Sigmoid colon (tissue), 7 donors: ENCODE data around the gene CDC6. TPM values are rescaled to one million over a fixed set of nuclear protein-coding genes. Genes with fewer than 3 reads are reported as not detected.

Experiments used
- DNase-seq: peaks from one replicate; pipeline ENCODE4 v3.0.0-alpha.2; 2019
- H3K27ac ChIP-seq, 4 donors: fragments of 200-600 bp; sonication (generic); one replicate each; pipeline ENCODE4 v1.5.1; 2016 to 2019; ENCODE audit warnings: mild to moderate bottlenecking in 1 of 4
- H3K27me3 ChIP-seq, 3 donors: fragments of 200-600 bp; sonication (generic); one replicate each; pipeline ENCODE4 v1.5.1; 2019; ENCODE audit warnings: mild to moderate bottlenecking in 1 of 3
- H3K36me3 ChIP-seq, 4 donors: fragments of 200-600 bp; sonication (generic); one replicate each; pipeline ENCODE4 v1.5.1; 2016 to 2019
- H3K4me1 ChIP-seq, 4 donors: fragments of 200-600 bp; sonication (generic); one replicate each; pipeline ENCODE4 v1.5.1; 2017 to 2019
- H3K4me3 ChIP-seq, 4 donors: fragments of 200-600 bp; sonication (generic); one replicate each; pipeline ENCODE4 v1.5.1; 2017 to 2019; ENCODE audit warnings: mild to moderate bottlenecking in 2 of 4, moderate library complexity in 1 of 4
- H3K9me3 ChIP-seq, 4 donors: fragments of 200-600 bp in 3 of 4; sonication (generic) in 3 of 4; one replicate each; pipeline versions ENCODE4 v1.5.1 to v1.6.1; 2013 to 2019
- CTCF ChIP-seq, 4 experiments: fragments of 450-650 bp in 3 of 4; fragments of 200-600 bp in 1 of 4; IDR thresholded peaks; one replicate each; pipeline ENCODE4 v1.5.1; 2016 to 2019; ENCODE audit warnings: antibody characterized with exemption in 4 of 4, mild to moderate bottlenecking in 3 of 4, moderate library complexity in 2 of 4
- EP300 ChIP-seq, 4 donors: sonication (generic); formaldehyde crosslinking; IDR thresholded peaks; one replicate each; pipeline ENCODE4 v1.6.1; 2017; ENCODE audit warnings: antibody characterized with exemption in 4 of 4
- POLR2A ChIP-seq, 2 donors: fragments of 450-650 bp; IDR thresholded peaks; one replicate each; pipeline ENCODE4 v1.6.1; 2016; ENCODE audit warnings: antibody characterized with exemption in 2 of 2, mild to moderate bottlenecking in 2 of 2, moderate library complexity in 2 of 2
- POLR2AphosphoS5 ChIP-seq, 4 donors: sonication (generic); formaldehyde crosslinking; IDR thresholded peaks; one replicate each; pipeline ENCODE4 v1.6.1; 2017; ENCODE audit warnings: antibody characterized with exemption in 4 of 4
- WGBS, 2 donors: extraction: QIAGEN DNeasy Blood & Tissue Kit; methylation state at CpG; one replicate each; pipeline ENCODE4 v1.1.7; 2013; 5-methylcytosine and 5-hydroxymethylcytosine counted together
- intact Hi-C: fragments of 100-400 bp; cut with DNase I; formaldehyde crosslinking; loops from one replicate; pipeline ENCODE4 v1.15.1; 2023
- polyA plus RNA-seq, 3 donors: library from polyadenylated mRNA; stranded (reverse); fragments of 200-250 nt; gene quantifications; one replicate each; pipeline ENCODE4 v1.2.3, GENCODE V29; 2013
- total RNA-seq, 4 donors: library from RNA; depleted of rRNA; stranded (reverse); fragments of >200 nt; gene quantifications; one replicate each; pipeline ENCODE4 v1.1.0, GENCODE V29; 2016
- donor health status: healthy with polysubstance abuse.
- donor health status: Bipolar disorder and iron deficiency.
- donor health status: healthy.

The CDC6 gene
- total and polyA plus RNA-seq, 7 donors, result 0.33 to 10.9 (median 1.9) TPM; not detected in 1

GRCh38 chr17:40348562-40349476 is 61.1 kb downstream of the CDC6 start:
- no peaks in the 10 kb centered on the region for H3K9me3 ChIP-seq
- intact Hi-C loops, result no loop called here
- H3K36me3 ChIP-seq, result peaks cover 8 to 34% (median 16%) of the 10 kb centered on the region in 4 donors
- H3K4me3 ChIP-seq, result peak overlapping the region in 1 of 4 donors; percentile 1
- 49 to 63% methylated on average over 17 of the region's 17 CpGs for WGBS, 2 donors
- H3K27ac ChIP-seq, result peak overlapping the region; percentile 94 to 99 (median 96)
- no peaks in the 10 kb centered on the region for H3K27me3 ChIP-seq
- peak; percentile 91 for DNase-seq
- peaks cover 0 to 82% (median 81%) of the 10 kb centered on the region in 4 donors for H3K4me1 ChIP-seq
- TF ChIP-seq POLR2AphosphoS5 (IDR thresholded peaks at IDR 0.05) (peak; percentile 5 to 30 (median 10)), CTCF (IDR thresholded peaks at IDR 0.05) (no peak)

- WGBS, 2 donors, result 80 to 85% methylated on average over 10 of the region's 10 CpGs
- Histone ChIP-seq H3K27ac (peak overlapping the region; percentile 94 to 99 (median 96)), H3K27me3 (no peaks in the 10 kb centered on the region), H3K4me3 (no peak overlapping the region), H3K9me3 (no peaks in the 10 kb centered on the region), H3K36me3 (peaks cover 8 to 41% (median 19%) of the 10 kb centered on the region in 4 donors), H3K4me1 (peaks cover 0 to 80% (median 78%) of the 10 kb centered on the region in 4 donors)
- no peak for TF ChIP-seq POLR2AphosphoS5 (IDR thresholded peaks at IDR 0.05)
- no peak for TF ChIP-seq EP300 (IDR thresholded peaks at IDR 0.05)
- no peak for TF ChIP-seq POLR2A (IDR thresholded peaks at IDR 0.05)
- TF ChIP-seq CTCF (IDR thresholded peaks at IDR 0.05), result no peak
- intact Hi-C loops, result no loop called here
- no peak for DNase-seq
These were observed 61.8 kb downstream of the CDC6 start for GRCh38 chr17:40349477-40349894.

- Histone ChIP-seq H3K36me3 (peaks cover 8 to 42% (median 19%) of the 10 kb centered on the region in 4 donors), H3K27ac (peak overlapping the region; percentile 94 to 99 (median 96)), H3K27me3 (no peaks in the 10 kb centered on the region), H3K4me3 (no peak overlapping the region), H3K9me3 (no peaks in the 10 kb centered on the region), H3K4me1 (peaks cover 0 to 80% (median 78%) of the 10 kb centered on the region in 4 donors)
- intact Hi-C loops, result loop anchor here (5.0 kb wide), 1 partner anchor 133 kb away; the partner anchor contains the start of gene WIPF2
- 53 to 68% methylated on average over 19 of the region's 19 CpGs for WGBS, 2 donors
- DNase-seq, result no peak
- no peak for TF ChIP-seq POLR2AphosphoS5 (IDR thresholded peaks at IDR 0.05)
- TF ChIP-seq POLR2A (IDR thresholded peaks at IDR 0.05), result no peak
- no peak for TF ChIP-seq CTCF (IDR thresholded peaks at IDR 0.05)
- TF ChIP-seq EP300 (IDR thresholded peaks at IDR 0.05), result no peak
These were observed 62.4 kb downstream of the CDC6 start for GRCh38 chr17:40349895-40350688.

GRCh38 chr17:40350689-40351358 is 63.1 kb downstream of the CDC6 start:
- Histone ChIP-seq H3K27me3 (no peaks in the 10 kb centered on the region), H3K36me3 (peaks cover 8 to 49% (median 21%) of the 10 kb centered on the region in 4 donors), H3K27ac (peak overlapping the region; percentile 27 to 99 (median 95)), H3K4me3 (no peak overlapping the region), H3K9me3 (no peaks in the 10 kb centered on the region), H3K4me1 (peaks cover 0 to 80% (median 78%) of the 10 kb centered on the region in 4 donors)
- DNase-seq, result no peak
- TF ChIP-seq CTCF (IDR thresholded peaks at IDR 0.05), result no peak
- no peak for TF ChIP-seq EP300 (IDR thresholded peaks at IDR 0.05)
- TF ChIP-seq POLR2AphosphoS5 (IDR thresholded peaks at IDR 0.05), result no peak
- no peak for TF ChIP-seq POLR2A (IDR thresholded peaks at IDR 0.05)
- intact Hi-C loops, result loop anchor here (5.0 kb wide), 1 partner anchor 134 kb away; the partner anchor contains the start of gene WIPF2
- WGBS, 2 donors, result 79% methylated on average over 17 of the region's 17 CpGs
